Activated T-cell treated with anti-CD3 and anti-CD28 coated beads, Interleukin-2, amount 50 U/mL, for 48 hours (primary cell): ENCODE data around the gene ATP7A.
"Not testable (repeated sequence)": the region's sequence is repeated elsewhere in the genome, so short reads cannot be mapped to it uniquely, and the experiment has no call there.

Source experiments
- DNase-seq, 2 experiments: peaks; one replicate each; pipeline ENCODE4 v3.0.0-alpha.2; 2020

Gene ATP7A

DNA sequence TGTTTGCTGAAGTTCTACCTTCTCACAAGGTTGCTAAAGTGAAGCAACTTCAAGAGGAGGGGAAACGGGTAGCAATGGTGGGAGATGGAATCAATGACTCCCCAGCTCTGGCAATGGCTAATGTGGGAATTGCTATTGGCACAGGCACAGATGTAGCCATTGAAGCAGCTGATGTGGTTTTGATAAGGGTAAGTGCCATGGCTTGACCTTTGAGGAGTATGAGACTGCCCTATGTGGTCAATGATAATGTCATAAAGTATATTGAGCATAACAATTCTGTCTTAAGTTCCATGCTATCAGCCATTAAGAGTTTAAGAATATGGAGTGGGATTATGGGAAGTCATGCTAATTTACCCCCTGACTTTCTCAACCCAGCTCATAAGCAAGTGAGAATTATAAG lies 132.1 kb downstream of the ATP7A start:
- no peak for DNase-seq

DNA sequence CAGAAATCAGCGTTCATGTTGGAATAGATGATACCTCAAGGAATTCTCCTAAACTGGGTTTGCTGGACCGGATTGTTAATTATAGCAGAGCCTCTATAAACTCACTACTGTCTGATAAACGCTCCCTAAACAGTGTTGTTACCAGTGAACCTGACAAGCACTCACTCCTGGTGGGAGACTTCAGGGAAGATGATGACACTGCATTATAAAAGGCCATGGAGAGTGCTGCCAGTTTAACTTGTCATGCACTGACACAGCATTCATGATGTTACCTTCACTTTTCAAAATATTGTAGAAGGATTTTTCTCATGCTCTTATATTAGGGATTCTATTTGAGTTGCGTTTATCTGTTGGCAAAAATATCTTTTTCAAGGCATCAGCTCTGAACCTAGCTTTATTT lies 135.9 kb downstream of the ATP7A start:
- DNase-seq: no peak

DNA sequence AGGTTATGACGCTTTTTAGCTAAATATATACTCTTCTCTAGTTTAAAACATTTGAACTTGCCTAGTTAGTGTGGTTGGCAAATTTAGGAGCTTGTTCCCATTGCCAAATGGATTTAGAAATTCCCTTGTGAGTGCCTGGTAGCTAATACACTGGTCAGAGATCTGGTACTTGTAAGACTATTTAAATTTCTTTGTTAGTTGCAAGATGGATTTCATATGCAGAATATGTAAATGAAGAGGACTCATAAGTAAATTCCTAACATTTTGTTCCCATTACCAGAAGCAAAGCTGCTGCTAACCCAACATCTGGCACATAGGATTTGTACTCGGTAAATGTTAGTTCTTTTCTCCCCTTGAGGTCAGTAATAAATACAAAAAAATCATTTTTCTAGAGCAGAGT lies 137.6 kb downstream of the ATP7A start:
- no peak for DNase-seq

DNA sequence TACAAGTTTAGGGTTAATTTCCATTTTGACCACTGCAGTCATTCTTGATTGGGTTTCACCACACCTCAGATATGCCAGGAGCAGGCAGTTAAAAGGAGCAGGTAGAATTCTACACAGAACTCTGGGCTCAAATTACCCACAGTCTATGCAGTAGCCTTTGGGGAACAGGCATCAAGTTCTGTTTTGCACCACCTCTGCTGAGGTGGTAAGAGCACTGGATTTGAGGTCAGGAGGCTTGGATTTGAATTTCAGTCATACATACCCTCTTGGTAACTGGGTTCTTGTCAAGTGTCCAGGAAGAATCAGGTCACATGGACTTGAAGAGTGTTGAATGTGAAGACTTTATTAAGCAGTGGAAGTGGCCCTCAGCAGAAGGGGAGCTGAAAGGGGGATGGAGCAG lies 153.2 kb downstream of the ATP7A start:
- no peak for DNase-seq

DNA sequence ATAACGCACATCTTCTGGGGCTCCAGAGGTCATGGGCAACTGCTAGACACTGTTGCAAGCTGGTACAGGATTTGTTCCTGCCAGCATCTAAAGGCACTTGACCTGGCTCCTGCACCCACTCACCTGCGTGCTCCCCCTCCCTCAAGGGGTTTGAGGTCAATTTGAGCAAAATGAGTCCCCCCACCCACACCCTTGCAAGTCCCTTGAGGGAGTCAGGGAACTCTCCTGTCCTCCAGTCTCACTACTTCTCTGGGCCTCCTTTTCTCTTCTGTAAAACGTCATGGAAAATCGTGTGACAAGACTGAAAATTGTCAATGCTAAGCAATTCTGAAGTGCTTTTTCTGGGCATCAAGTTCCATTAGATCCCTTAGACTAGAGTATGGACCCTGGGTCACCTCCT lies 153.7 kb downstream of the ATP7A start:
- no peak for DNase-seq

DNA sequence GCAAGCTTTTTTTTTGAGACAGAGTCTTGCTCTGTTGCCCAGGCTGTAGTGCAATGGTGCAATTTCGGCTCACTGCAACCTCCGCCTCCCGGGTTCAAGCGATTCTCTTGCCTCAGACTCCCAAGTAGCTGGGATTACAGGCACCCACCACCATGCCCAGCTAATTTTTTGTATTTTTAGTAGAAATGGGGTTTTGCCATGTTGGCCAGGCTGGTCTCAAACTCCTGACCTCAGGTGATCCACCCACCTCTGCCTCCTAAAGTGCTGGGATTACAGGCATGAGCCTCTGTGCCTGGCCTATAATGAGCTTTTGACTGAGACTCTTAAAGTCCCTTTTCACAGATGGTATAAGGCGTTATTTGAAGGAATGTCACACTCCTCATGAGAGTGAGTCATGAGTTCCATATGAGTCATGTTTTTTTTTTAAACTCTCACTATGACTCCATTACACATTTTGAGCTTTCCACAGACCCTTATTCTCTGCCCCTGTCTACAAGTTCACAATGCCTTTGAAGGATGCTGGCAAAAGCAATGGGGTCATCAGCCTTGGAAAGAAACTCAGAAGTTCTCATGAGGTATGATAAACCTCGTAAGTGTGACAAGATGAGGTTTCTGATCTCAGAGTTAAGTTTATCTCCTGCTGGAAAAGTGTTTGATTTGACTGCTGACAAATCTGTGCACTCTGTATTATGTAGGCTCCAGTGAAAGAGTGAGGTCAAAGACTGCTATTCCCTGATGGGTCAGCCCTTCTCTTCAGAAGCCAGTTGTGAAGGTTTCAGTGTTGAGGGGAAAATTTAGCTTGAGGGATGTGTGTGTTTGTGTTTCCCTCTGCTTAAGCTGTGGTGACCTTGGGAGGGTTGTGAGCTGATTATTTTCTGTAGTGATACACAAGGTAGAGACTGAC lies 154.5 kb downstream of the ATP7A start:
- DNase-seq: peak; percentile 27 to 35

DNA sequence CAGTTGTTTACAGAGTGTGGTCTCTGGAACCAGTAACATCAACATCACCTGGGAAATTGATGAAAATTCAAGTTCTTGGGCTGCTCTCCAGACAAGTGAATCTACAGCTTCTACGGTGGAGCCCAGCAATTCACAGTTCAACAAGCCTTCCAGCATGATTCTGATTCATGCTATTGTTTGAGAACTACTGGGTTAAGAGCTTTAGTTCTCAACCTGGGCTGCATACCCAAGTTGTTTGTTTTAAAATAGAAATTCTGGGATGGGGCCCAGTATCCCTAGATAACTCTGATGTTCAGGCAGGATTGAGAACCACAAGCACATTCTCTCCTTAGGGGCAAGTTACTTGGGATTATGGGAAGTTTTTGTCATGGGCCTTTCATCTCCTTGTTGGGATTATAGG lies 155.6 kb downstream of the ATP7A start:
- DNase-seq: no peak

DNA sequence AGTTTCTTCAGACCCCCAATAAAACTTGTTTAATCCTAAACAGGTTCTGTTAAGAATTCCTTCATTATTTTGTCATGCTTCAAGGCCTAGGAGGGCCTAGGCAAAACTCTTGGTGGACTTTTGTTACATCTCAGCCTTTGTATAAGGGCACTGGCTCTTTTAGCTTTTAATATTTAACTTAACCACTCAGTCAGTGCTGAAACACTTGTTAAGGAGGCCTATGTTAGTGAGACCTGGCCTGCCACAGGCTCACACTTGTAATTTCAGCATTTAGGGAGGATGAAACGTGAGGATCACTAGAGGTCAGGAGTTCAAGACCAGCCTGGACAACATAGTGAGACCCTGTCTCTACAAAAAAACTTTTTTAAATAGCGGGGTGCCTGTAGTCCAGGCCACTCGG lies 160.8 kb downstream of the ATP7A start:
- no peak for DNase-seq

DNA sequence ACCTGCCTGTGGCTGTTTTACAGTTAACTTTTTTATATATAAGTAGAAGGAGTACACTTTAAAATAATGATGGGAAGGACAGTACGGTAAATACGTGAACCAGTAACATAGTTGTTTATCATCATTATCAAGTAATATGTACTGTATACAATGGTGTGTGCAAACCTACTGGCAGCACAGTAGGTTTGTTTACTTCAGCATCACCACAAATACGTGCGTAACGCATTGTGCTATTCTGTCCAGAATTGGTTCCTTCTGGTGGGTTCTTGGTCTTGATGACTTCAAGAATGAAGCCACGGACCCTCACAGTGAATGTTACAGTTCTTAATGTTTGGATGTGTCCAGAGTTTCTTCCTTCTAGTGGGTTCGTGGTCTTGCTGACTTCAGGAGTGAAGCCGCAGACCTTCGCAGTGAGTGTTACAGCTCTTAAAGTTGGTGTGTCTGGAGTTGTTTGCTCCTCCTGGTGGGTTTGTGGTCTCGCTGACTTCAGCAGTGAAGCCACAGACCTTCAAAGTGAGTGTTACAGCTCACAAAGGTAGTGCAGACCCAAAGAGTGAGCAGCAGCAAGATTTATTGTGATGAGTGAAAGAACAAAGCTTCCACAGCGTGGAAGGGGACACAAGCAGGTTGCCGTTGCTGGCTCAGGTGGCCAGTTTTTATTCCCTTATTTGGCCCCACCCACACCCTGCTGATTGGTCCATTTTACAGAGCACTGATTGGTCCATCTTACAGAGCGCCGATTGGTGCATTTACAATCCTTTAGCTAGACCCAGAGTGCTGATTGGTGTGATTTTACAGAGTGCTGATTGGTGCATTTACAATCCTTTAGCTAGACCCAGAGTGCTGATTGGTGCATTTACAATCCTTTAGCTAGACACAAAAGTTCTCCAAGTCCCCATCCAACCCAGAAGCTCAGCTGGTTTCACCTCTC lies 162.9 kb downstream of the ATP7A start:
- peak; percentile 29 to 41 for DNase-seq

DNA sequence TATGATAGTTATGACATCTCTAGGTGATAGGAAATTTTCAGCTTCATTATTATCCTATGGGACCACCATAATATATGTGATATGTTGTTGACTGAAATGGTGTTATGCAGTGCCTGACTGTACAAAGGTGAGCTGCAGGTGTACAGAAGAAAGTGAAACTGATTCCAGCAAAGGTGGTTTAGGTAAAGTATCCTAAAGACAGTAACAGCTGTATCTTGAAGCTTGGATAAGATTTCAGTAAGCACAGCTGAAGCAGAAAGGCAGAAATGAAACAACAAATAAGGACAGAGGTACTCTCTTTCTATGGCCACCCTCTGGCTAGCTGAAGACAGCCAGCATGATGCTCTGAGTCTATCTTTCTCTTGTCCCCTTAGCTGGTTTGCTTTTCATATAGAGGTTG lies 163.6 kb downstream of the ATP7A start:
- no peak for DNase-seq

DNA sequence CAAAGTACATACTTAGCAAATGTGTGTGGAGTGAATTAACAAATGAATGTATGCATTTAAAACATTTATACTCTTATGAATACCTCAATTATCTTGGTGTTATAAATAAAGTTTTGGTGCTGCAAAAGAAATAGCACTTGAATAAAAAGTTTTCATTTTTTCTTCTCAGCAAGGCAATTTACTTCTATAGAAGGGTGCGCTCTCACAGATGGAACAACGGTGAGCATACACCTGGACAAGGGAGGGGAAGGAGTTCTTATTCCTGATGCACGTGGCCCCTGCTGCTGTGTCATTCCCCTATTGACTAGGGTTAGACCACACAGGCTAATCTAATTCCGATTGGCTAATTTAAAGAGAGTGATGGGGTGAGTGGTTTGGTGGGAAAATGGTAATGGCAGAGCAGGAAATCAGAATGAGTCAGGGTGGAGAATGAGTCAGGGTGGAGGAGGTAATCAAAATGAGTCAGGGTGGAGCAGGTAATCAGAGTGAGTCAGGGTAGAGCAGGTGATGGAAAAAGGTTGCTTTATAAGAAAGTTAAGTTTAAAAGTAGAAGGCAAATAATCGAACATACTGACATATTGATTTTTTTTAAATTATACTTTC lies 165.4 kb downstream of the ATP7A start:
- DNase-seq: peak; percentile 32 to 42

DNA sequence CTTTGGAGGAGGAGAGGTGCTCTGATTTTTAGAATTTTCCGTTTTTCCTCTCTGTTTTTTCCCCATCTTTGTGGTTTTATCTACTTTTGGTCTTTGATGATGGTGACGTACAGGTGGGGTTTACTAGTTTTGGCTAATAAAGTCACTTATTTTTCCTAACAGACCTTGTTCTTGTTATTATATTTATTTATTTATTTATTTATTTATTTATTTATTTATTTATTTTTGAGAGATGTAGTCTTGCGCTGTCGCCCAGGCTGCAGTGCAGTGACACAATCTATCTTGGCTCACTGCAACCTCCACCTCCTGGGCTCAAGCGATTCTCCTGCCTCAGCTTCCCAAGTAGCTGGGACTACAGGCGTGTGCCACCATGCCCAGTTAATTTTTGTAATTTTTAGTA lies 170.9 kb downstream of the ATP7A start:
- not testable (repeated sequence) for DNase-seq

DNA sequence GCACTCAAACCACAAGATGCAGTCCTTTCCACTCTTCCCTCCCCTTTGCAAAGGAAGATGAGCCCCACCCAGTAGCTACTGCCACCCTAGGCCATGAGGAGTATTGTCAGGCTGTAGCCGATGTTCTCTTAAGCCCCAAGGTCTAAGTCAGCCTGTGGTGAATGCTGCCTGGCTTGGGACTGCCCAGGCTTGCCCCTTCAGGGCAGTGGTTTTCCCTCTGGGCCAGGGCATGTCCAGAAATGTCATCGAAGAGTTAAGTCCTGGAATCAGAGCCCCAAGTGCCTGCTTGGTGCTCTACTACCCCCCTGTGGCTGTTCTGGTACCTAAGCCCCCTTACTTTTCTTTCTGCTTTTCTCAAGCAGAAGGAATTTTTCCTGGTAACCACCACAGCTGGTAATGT lies 181.8 kb downstream of the ATP7A start:
- DNase-seq: peak in 1 of 2 experiments; percentile 26

DNA sequence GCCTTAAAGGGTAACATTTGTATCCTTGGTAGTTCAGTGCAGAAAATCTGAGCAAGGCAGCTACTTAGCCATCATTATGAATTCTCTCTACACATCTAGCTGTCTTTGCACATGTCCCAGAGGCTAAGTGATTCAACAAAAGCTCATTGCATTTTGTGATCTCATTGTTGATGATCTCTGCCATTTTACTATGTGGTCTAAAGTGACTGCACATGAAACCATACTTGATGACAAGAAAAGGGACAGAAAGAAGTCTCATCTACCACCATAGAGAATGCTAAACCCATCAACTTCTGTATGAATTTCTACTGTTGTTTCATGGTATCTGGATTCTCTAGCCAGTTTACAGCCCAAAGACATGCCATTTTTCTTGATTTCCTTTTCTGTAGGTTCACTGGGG lies 187.6 kb downstream of the ATP7A start:
- DNase-seq: no peak
